Neural cell (in vitro differentiated cells): ENCODE measurements around the gene JAK2. TPM values are rescaled to one million over a fixed set of nuclear protein-coding genes. Genes with fewer than 3 reads are reported as not detected.

ENCODE experiments used
- H2AFZ ChIP-seq: fragments of 200-600, 300-800 bp; sonication (generic), shearing (Covaris generic); 2 replicates; pipeline ENCODE4 v1.6.0; 2014; ENCODE audit warnings: low read depth, mild to moderate bottlenecking, antibody characterized with exemption, low read length, moderate library complexity
- H3F3A ChIP-seq: fragments of 200-600 bp; shearing (Covaris generic); 2 replicates; pipeline ENCODE4 v1.6.1; 2016; ENCODE audit warnings: mild to moderate bottlenecking, moderate library complexity, mixed read lengths, antibody characterized with exemption, low read length; ENCODE audit not compliant: insufficient read depth, poor library complexity, severe bottlenecking
- H3K27ac ChIP-seq: fragments of 200-600, 300-800 bp; sonication (generic), shearing (Covaris generic); 2 replicates; pipeline ENCODE4 v1.5.1; 2014; ENCODE audit warnings: mild to moderate bottlenecking, low read length, moderate library complexity
- H3K27me3 ChIP-seq: fragments of 300-800, 200-600 bp; sonication (generic), shearing (Covaris generic); 2 replicates; pipeline ENCODE4 v1.6.0; 2014; ENCODE audit warnings: mild to moderate bottlenecking, low read depth, low read length, moderate library complexity; ENCODE audit not compliant: insufficient read depth
- H3K36me3 ChIP-seq: fragments of 300-800, 200-600 bp; sonication (generic), shearing (Covaris generic); 2 replicates; pipeline ENCODE4 v1.5.1; 2014; ENCODE audit warnings: mild to moderate bottlenecking, antibody characterized with exemption, low read length, moderate library complexity; ENCODE audit not compliant: insufficient read depth
- H3K4me2 ChIP-seq: fragments of 300-800, 200-600 bp; sonication (generic), shearing (Covaris generic); 2 replicates; pipeline ENCODE4 v1.6.0; 2014; ENCODE audit warnings: mild to moderate bottlenecking, low read length
- H3K4me3 ChIP-seq: fragments of 300-800, 200-600 bp; sonication (generic), shearing (Covaris generic); 2 replicates; pipeline ENCODE4 v1.5.1; 2014; ENCODE audit warnings: mild to moderate bottlenecking, low read length, moderate library complexity
- H3K79me2 ChIP-seq: fragments of 200-600 bp; shearing (Covaris generic); replicated peaks from 2 replicates; pipeline ENCODE4 v1.6.0; 2014; ENCODE audit warnings: mild to moderate bottlenecking, low read length, moderate library complexity; ENCODE audit not compliant: insufficient read depth
- H3K9ac ChIP-seq: fragments of 300-800, 200-600 bp; sonication (generic), shearing (Covaris generic); 2 replicates; pipeline ENCODE4 v1.6.1; 2016; ENCODE audit warnings: mild to moderate bottlenecking, low read length, mixed read lengths
- H3K9me2 ChIP-seq: fragments of 200-600 bp; shearing (Covaris generic); 2 replicates; pipeline ENCODE4 v1.6.1; 2016; ENCODE audit warnings: mild to moderate bottlenecking, low read length, mixed read lengths; ENCODE audit not compliant: insufficient read depth
- H3K9me3 ChIP-seq: fragments of 200-600, 300-800 bp; sonication (generic), shearing (Covaris generic); 2 replicates; pipeline ENCODE4 v1.6.1; 2016; ENCODE audit warnings: mild to moderate bottlenecking, mixed run types, low read length, moderate library complexity, mixed read lengths
- H4K20me1 ChIP-seq: fragments of 200-600 bp; shearing (Covaris generic); 2 replicates; pipeline ENCODE4 v1.6.1; 2016; ENCODE audit warnings: mild to moderate bottlenecking, mixed run types; ENCODE audit not compliant: insufficient read depth
- CTCF ChIP-seq: fragments of 450-650 bp; IDR thresholded peaks from 2 replicates; pipeline ENCODE4 v1.5.1; 2014; ENCODE audit warnings: antibody characterized with exemption, mild to moderate bottlenecking, moderate library complexity; ENCODE audit not compliant: poor library complexity, severe bottlenecking
- EP300 ChIP-seq: fragments of 450-650 bp; conservative IDR thresholded peaks from 2 replicates; pipeline ENCODE4 v1.6.1; 2014; ENCODE audit warnings: antibody characterized with exemption, mild to moderate bottlenecking, moderate library complexity; ENCODE audit not compliant: poor library complexity, severe bottlenecking
- EZH2 ChIP-seq: fragments of 200-600, 300-800 bp; shearing (Covaris generic), sonication (generic); IDR thresholded peaks from 2 replicates; pipeline ENCODE4 v1.6.1; 2014; ENCODE audit warnings: antibody characterized with exemption, low read length, borderline replicate concordance, mild to moderate bottlenecking; ENCODE audit not compliant: insufficient read depth, poor library complexity, severe bottlenecking
- MXI1 ChIP-seq: fragments of 450-650 bp; conservative IDR thresholded peaks from 2 replicates; pipeline ENCODE4 v1.6.1; 2014; ENCODE audit warnings: antibody characterized with exemption, mild to moderate bottlenecking; ENCODE audit not compliant: poor library complexity, severe bottlenecking
- POLR2AphosphoS5 ChIP-seq: IDR thresholded peaks from 2 replicates; pipeline ENCODE4 v1.6.1; 2012
- RAD21 ChIP-seq: fragments of 450-650 bp; conservative IDR thresholded peaks from 2 replicates; pipeline ENCODE4 v1.6.1; 2014; ENCODE audit warnings: antibody characterized with exemption, mild to moderate bottlenecking, moderate library complexity
- REST ChIP-seq: IDR thresholded peaks from 2 replicates; pipeline ENCODE4 v1.6.1; 2012; ENCODE audit warnings: borderline replicate concordance
- SMC3 ChIP-seq: fragments of 450-650 bp; conservative IDR thresholded peaks from 2 replicates; pipeline ENCODE4 v1.6.1; 2014; ENCODE audit warnings: antibody characterized with exemption, mild to moderate bottlenecking, moderate library complexity; ENCODE audit not compliant: poor library complexity
- TAF1 ChIP-seq: IDR thresholded peaks from 2 replicates; pipeline ENCODE4 v1.6.1; 2012; ENCODE audit warnings: low read depth
- polyA plus RNA-seq: library from polyadenylated mRNA; depleted of rRNA; stranded (reverse); fragments of >200 nt; gene quantifications from 2 replicates; pipeline ENCODE4 v1.2.3, GENCODE V29; 2014

Gene JAK2
- polyA plus RNA-seq, 1 donor from 2014 or later, result 19.7 TPM

- Histone ChIP-seq H3K4me3 (no peak overlapping the region), H3K27me3 (no peaks in the 10 kb centered on the region), H2AFZ (no peak overlapping the region), H3K9me2 (no peaks in the 10 kb centered on the region), H3K4me2 (no peak overlapping the region), H4K20me1 (no peaks in the 10 kb centered on the region), H3K79me2 (no peaks in the 10 kb centered on the region), H3K36me3 (peaks cover 14% of the 10 kb centered on the region), H3K9me3 (peaks cover 12% of the 10 kb centered on the region), H3K9ac (no peak overlapping the region), H3K27ac (no peak overlapping the region), H3F3A (no peaks in the 10 kb centered on the region)
- TF ChIP-seq TAF1 (no peak), CTCF (no peak), EZH2 (no peak), RAD21 (no peak), EP300 (no peak), POLR2AphosphoS5 (no peak), SMC3 (no peak), MXI1 (no peak), REST (no peak)
These were observed 59.1 kb downstream of the JAK2 start for GRCh38 chr9:5044160-5044559.

- H3F3A ChIP-seq, result no peaks in the 10 kb centered on the region
- H3K9ac ChIP-seq, result no peak overlapping the region
- H2AFZ ChIP-seq, result no peak overlapping the region
- H3K4me3 ChIP-seq, result no peak overlapping the region
- H3K4me2 ChIP-seq, result no peak overlapping the region
- H3K36me3 ChIP-seq, result peaks cover 5% of the 10 kb centered on the region
- no peaks in the 10 kb centered on the region for H3K9me2 ChIP-seq
- TF ChIP-seq SMC3 (no peak), POLR2AphosphoS5 (no peak), TAF1 (no peak), EZH2 (no peak), RAD21 (no peak), EP300 (no peak), CTCF (no peak), REST (no peak), MXI1 (no peak)
- H3K27me3 ChIP-seq, result no peaks in the 10 kb centered on the region
- H3K27ac ChIP-seq, result no peak overlapping the region
- H3K9me3 ChIP-seq, result no peaks in the 10 kb centered on the region
- no peaks in the 10 kb centered on the region for H3K79me2 ChIP-seq
- H4K20me1 ChIP-seq, result no peaks in the 10 kb centered on the region
These were observed 67.8 kb downstream of the JAK2 start for GRCh38 chr9:5052838-5053237.
